Measurements from ENCODE around the gene DSN1.

DSN1 gene

DNA sequence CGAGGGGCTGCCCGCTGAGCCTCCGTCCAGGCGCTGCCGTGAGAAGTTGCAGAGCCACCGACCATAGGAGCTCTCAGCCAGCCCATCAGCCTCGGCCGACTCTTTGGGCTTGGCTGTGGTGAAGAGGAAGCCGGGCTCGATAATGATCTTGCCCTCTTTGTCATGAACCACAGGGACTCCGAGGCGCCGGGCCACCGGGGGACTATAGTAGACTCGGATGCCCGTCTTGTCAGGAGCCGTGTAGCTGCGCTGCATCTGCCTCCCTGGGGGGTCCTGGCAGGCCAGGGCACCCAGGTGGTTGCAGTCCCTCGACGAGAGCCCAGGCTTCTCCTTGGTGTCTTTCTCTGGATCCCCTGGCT lies 20.5 kb upstream of the DSN1 start:
- DNase-seq: no peak

DNA sequence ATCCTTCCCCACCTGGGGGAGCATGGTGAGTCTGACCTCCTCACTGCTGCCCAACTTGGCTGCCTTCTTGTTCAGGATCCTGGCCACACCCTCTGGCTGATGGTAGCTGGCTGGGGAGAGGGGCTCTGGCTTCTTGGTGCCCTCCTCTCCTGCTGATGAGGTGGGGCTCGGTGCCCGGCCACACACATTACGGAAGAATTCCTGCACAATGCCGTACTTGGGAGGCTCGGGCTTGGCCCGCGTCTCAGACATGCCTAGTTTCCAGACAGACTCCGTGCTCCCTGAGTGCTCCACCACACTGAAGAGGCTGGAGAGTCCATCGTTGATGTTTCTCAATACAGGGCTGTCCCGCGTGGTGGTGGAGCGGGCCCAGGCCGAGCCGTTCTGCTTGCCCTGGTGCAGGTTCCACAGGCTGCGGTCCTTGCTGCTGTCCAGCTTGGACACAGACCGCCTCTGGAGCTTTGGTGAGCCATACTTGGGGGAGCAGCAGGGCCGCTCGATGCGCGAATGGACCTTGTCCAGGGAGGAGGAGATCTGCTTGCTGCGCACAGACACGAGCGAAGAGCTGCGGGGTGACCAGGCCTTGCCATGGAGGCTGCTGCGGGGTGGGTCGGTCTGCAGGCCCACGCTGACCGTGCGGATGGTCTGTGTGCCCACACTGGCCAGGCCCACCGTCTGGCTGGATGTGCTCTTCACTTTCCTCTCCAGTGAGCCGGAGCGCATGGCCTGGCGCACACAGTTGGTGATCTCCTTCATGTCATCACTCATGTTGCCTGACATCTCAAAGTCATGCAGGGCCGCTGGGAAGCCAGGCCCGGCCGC lies 19.9 kb upstream of the DSN1 start:
- no peak for DNase-seq

DNA sequence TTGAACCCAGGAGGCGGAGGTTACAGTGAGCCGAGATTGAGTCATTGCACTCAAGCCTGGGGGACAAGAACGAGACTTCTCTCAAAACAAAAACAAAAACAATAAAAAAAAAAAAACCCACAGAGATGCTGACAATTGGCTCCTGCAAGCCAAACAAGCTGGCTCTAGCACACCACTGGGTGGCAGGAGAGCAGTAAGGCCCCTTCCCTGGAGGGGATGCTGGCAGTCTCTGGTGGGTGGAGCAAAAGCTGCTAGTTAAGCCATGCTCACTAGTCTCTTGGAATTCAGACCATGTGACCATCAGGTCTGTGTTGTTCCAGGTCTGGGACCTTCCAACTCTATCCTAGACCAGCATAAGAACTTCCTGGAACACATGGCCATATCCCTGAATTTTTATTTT lies 18.9 kb upstream of the DSN1 start:
- DNase-seq: no peak

DNA sequence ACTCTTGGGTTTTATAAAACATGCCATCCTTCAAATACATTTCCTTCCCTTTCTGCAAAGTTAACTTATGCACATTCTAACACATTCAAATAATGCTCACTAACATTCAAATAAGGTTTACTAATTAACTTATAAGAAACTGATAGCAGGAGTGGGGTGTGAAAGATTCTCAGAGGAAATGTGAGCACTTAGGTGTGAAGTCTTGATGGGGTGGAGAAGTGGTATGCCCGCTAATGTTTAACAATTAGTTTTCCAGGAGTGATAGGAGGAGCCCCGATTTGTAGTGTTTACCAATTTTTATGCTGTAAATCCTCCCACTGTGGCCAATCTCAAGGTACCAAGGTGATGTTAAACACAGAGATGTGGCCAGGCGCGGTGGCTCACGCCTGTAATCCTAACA lies 18.3 kb upstream of the DSN1 start:
- DNase-seq: no peak

DNA sequence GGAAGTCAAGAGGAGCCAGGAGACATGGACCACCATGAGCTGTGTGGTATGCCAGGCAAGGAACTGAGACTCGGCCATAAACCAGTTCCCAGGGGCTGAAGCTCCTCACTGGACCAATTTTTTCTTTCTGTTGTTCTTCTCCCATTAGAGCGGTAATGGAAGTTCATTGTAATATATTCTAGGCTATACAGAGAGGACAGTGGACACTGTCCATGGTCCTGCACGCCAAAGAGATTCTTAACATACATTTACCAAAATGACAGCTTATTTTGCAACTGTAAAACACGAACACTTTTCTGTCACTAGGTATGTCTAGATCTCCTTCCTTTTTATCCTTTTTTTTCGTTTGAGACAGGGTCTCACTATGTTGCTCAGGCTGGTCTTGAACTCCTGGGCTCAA lies 13.1 kb upstream of the DSN1 start:
- DNase-seq: no peak

DNA sequence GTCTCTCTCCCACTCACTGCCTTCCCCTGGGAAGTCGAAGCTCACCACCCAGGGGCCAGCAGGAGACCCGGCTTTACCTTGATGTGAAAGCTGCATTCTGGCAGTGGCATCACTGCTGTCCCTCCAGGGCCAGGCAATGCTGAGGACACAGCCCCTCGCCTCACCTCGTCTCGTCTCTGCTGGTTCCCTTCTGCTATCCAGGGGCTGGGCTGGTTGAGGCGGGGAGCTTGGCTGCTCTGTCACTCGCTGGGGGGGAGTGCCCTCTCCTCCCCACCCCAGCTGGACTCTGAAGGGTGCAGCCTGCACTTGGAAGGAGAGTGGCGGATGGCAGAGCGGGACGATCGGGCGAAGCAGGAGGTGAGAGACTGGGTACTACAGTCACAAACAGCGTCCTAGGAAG lies 12.7 kb upstream of the DSN1 start:
- no peak for DNase-seq

DNA sequence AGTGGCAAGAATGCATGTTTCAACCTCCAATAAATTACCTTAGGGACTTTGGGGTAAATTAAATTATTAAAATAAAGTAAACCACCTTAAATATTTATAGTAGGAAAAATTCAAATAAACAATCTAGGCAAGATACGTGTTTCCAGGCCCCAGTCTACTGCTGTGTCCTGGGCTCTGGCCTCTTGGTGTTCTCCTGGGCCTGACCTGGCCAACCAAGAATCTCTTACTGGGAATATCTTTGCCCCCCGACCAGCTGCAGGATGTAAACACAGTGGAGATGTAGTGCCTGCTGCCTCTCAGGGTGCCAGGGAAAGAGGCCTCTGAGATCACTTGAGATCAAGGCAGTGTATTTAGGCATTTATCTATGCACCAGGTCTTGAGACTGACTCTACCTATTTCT lies 11.7 kb upstream of the DSN1 start:
- DNase-seq: no peak

DNA sequence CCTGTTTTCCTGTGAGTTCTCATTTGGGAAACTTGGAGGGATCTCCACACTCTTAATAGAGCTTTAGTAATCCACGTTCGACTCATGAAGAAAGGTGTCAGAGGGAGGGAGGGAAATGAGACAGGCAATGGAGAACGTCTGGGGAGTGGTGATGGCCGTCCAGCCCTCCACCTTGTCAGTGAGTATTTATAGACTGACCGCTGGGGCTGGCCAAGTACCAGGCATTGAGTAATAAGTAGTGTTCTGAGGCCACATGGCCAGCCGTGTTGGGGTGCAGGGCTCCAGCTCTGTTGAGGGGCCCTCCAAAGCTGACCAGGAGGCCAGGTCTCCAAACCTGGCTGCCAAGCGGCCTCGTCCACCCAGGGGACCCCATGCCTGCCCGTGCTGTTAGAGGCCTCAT lies 11.3 kb upstream of the DSN1 start:
- no peak for DNase-seq

DNA sequence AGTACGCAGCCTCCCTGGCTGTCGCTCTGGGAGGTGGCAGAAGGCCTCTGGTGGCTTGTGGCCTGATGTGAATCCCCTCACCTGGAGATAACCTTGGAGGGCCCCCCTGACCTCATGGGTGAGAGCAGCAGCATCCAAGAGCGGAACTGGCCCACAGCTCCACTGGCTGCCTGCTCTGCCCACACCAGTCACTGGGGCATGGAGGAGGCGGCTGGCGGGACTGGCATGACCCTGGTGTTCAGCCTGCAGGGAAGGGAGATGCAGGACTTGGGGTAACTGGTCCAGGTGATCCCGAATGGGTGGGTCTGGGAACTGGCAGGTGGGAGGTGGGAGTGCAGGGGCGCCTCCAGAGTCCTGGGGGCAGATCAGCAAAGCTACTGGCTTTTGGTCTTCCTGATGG lies 10.6 kb upstream of the DSN1 start:
- no peak for DNase-seq

DNA sequence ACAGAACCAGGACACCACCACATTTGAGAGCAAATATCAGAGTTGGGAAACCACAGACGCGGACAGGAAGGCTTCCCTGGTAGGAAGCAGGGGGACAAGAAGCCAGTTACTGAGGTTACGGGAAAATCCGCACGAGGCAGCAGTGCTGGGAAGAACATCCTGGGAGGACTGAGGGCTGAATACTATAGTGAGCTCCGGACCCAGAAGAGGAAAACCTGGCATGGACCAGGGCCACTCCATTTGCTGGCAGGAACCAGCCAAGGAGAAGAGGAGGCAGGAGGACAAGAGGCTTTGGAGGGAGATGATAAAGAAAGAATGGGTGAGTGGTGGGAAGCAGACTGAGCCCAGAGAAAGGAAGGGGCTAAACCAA lies 6.1 kb upstream of the DSN1 start:
- DNase-seq: no peak

DNA sequence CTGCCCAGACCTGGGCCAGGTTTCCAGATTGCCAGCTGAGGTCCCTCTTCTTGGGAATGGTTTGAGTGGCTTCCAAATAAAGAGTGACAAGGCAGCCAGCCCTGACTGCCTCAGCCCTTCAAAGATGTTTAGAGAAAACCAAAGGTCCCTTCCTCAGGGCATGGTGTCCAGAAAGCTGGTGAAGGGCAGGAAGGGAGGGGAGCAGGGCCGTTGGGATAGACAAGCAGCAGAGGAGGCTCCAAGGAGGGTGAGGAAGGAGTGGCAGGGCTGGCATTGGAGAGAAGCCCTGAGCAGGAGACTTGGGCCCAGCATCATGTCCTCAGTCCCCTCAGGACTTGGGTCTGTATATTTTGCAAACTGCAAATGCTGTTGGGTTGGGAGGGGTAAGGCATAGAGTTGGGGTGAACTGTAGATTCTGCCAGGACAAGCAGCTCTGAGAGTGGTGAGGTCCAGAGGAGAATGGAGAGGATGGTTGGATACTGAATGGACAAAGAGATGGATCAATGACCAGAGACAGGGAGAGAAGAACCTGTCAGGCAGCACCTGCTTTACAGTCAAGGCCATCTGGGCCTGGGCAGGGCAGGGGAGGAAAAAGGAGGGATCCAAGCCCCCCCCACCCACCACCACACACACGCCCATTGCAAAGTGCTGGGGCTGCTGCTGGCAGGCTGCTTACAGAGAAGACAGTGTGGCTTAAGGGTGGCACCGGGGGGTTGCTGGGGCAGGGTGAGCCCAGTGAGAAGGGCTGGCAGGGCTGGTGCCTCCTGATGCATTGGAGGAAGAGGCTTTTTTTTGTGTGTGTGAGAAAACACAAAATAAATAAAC lies 5.5 kb upstream of the DSN1 start:
- no peak for DNase-seq

DNA sequence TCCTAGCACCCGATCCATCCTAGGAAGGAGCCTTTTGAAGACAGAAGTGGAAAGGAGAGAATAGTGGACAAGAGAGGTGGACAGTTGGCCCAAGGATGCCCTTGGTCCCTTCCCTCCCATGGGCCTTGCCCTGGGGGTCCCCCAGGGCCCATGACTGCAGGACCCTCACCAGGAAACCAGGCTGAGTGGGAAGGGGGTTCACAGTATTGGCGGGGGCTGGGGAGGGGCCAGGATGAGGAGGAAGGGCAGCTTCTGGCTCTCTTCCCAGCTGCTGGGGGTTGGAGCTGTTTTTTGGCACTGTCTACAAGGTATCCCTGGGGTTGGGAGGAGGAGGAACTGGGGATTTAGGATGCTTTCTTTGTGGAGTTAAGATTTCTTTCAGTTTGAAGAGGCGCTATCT lies 4.0 kb upstream of the DSN1 start:
- DNase-seq: no peak

DNA sequence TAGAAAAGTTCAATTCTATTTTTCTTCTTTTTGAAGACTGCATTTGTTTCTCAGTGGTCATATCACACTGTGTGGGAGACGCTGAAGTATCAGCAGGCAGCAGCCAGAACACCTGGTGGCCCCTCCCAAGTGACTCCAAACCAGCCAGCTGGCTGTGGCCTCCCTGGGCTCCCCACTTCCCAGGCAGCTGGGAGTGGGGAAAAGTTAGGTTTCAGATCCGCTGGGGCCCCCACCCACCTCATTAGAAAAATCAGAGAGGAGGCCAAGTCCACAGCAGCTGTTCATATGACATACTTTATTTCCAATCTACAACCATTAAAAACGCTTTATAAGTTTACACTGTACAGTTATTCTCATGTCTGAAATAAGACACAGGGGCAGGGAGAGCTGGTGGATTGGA lies 3.6 kb upstream of the DSN1 start:
- DNase-seq: no peak

DNA sequence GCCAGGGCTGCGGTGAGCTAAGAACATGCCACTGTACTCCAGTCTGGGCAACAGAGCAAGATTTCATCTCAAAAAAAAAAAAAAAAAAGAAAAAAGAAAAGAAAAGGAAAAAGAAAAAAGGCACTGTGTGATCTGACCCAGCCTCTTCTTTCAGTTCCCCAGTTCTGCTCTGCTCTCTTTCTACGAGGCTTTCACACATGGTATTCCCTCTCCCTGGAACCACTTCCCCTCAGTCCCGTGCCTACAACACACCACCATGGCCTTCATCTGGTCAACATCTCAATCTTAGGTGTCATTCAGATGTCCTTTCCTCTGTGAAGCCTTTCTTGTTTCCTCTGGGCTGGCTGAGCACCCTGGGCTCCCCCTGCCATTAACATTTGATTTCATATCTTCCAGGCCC lies 2.3 kb upstream of the DSN1 start:
- no peak for DNase-seq

DNA sequence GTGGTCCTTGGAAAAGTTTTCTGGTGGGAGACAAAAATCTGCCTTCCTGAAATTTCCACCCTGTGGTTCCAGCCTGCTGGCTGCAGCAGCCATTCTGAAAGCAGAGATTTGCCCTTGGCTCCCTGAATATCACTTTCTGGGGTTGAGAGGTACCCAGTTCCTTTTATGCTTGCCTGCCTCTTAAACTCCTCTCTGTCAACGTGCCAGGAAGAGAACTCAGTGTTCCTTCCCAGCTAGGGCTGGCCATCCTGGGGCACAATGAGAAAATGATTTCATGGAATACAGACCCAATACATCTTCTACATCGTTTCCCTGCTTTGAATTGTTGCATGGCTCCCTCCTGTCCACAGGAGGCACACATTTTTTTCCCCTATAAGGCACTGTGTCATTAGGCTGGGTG lies 1.6 kb upstream of the DSN1 start:
- no peak for DNase-seq

DNA sequence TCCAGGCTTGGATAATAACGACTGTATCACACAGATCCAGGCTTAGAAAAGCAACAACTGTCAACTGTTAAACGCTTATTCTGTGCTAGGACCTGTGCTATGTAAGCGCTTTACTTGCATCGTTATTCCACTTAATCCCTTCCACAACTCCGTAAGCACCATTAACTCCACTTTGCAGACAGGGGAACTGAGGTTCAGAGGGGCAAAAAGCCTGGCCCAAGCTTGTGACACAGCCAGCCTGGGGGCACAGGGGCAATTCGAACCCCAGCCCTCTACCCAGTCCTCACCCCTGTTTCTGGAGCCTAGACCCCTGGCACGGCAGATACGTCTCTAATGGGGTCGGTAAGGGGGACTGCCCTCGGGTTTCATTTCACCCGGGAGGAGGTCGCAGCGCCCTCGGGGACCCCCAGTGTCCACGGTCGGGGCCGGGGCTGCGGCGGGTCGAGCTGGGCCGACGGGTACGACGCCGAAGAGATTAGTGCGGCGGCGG lies 411 bp downstream of the DSN1 start:
- DNase-seq: no peak

DNA sequence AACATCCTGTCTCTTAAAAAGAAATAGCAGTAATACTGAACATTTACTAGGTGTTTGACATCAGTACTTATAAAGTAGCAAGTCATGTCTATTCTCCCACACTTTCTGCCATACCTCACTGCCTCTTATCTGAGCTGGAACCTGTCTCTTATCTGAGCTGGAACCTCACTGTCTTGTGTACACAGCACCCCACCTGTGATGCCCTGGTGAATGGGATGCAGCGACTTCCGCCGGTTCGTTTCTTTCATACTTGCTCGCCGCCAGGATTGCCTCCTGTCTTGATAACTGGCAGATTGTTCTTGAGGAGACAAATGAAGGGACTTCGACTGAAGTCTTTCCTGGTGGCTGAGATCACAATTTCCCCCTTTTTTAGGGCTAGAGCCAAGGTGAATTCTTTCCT lies 2.9 kb downstream of the DSN1 start:
- no peak for DNase-seq

DNA sequence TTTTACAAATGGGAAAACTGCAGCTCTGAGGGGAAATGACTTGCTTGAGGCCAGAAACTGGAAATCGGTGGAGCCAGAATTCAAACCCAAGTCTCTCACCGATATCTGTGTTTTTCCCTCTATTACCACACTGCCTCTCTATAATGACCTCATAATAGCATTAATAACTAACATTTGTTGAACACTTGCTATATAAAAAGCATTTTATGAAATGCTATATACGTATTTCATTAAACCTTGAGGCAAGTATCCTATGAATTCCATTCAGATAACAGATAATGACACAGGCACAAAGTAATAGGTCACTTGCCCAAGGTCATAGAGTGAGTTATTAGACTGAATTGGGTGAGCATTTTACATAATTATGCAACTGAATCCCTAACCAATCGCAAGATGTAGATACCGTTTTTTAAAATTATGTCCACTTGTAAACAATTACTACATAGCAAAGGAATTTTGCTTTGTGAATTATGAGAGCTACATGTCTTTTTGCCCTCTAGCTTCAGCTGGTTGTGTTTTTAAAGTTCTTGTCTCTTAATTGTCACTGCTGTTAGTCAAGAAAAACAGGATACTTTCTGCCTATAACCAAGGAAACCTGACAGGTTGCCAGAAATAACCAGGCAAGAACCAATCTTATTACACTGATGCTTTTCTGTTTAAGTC lies 4.7 kb downstream of the DSN1 start:
- no peak for DNase-seq

DNA sequence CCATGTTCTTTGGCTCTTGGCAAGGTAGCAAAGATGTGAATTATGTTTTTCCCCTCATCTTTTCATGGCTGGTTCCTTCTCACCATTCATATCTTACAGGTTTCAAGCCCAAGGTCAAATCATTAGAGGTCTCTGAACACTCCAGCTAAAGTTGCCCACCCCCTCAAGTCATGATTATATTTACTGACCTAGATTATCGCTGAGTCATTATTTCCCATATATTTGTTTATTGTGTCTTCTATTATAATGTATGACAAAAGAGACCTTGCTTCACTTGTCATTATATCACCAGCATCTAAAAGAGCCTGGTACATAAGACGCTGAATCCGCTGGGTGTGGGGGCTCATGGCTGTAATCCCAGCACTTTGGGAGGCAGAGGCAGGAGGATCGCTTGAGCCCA lies 12.4 kb downstream of the DSN1 start:
- DNase-seq: no peak

DNA sequence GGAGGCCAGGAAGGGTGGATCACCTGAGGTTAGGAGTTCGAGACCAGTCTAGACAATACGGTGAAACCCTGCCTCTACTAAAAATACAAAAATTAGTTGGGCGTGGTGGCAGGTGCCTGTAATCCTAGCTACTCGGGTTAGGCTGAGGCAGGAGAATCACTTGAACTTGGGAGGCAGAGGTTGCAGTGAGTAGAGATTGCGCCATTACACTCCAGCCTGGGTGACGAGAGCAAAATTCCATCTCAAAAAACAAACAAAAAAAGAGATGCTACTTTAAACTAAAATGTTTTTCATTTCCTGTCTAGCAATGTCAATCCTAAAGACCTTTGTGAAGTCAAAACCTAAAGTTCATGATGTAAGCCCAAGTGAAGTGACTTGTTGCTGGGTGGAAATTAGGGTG lies 12.9 kb downstream of the DSN1 start:
- no peak for DNase-seq

DNA sequence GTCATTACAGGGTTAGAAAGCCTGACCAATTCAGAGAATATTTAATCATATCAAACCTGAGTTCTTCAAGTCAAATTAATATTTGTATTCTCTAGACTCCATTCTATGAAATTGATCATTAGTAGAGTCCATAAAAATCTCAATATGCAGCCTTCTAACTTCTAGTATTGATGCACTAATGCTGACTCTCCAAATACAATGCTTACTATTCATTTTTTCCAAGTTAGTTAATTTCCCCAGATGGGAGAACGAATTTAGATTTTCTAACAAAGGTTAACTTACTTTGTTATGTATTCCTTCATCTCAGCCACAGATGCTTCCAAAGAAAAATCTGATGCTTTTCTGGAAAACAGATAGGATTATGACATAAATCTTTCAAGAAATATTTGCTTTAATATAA lies 15.3 kb downstream of the DSN1 start:
- DNase-seq: no peak

DNA sequence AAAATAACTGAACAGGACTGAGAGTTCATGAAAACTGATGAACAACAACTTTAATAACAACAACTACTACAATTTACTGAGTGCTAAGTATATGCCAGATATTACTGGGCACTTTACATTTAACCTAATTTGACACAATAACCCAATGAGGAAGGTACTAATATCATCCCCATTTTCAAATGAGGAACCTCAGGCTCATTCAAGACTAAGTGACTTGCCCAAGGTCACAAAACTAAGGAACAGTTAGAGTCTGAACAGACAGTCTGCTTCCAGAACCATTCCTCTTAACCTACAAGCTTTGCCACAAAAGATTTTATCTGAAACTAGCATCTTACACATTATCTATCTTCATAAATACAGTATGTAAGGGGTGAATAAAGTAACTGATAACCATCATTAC lies 17.1 kb downstream of the DSN1 start:
- DNase-seq: no peak

DNA sequence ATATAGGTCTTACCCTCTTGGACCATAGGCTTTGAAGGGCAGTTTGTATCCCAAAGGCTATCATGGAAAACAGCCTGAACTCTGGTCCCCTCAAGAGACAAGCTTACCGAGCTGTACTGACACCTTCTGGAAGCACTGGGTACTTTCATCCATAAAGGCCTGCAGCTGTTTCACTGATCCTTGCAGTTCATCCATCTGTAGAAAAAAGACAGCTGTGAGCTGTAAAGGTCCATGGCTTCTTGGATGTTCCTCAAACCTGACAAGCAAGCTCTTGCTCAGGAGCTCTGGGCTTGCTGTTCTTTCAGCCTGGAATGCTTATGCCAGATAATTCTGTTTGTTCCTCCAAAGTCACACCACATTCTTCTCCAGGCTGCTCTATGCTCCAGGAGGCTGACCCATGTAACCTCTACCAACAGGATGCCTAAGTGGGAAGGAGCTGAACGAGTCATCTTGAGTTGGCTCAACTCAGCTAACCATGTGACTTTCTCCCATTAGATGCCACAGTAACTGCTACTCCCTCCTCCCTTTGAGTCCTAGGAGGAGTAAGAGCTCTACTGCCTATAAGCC lies 18.8 kb downstream of the DSN1 start:
- DNase-seq: no peak

DNA sequence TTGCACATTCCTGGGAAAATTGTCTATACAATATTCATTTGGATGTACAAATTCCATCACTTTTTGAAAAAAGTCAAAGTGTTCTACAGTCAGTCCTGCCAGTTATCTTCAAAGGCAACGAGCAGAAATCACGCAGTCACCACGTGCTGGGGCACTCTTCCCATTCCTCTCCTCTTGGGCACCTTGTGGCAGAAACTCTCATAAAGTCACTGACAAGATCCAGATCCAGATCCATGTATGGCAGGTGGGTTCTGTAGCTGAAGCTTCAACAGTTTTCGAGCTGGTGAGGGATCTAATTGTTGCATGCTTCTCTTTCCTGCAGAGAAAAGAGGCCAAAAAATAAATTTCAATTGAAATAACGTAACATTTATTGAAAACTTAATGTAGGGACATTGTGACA lies 21.0 kb downstream of the DSN1 start:
- no peak for DNase-seq

Measured in NCI-H187 treated with DMSO at 0.1 percent for 48 hours (cell line).